GM18909 (cell line): Measurements from ENCODE around the gene BECN2.
"Not testable (repeated sequence)": the region's sequence is repeated elsewhere in the genome, so short reads cannot be mapped to it uniquely, and the experiment has no call there.

Experiments used
- ATAC-seq: cut with Tn5 transposase; IDR thresholded peaks from one replicate; pipeline ENCODE4 v1.9.1; 2021; ENCODE audit warnings: mild to moderate bottlenecking; ENCODE audit not compliant: unreplicated experiment, poor library complexity

The BECN2 gene

GRCh38 chr1:241972703-241973369, 15.3 kb downstream of the BECN2 start:
- no peak for ATAC-seq

- ATAC-seq, result no peak
Measured at GRCh38 chr1:241976229-241976628, 18.7 kb downstream of the BECN2 start.

- ATAC-seq, result no peak
Measured at GRCh38 chr1:241979071-241979470, 21.5 kb downstream of the BECN2 start.

- ATAC-seq, result no peak
Measured at GRCh38 chr1:241979926-241980325, 22.4 kb downstream of the BECN2 start.

GRCh38 chr1:241985787-241986186, 28.2 kb downstream of the BECN2 start:
- peak; percentile 55 for ATAC-seq

- not testable (repeated sequence) for ATAC-seq
Measured at GRCh38 chr1:241988389-241988930, 30.9 kb downstream of the BECN2 start.

GRCh38 chr1:241990040-241990439, 32.5 kb downstream of the BECN2 start:
- ATAC-seq, result no peak

GRCh38 chr1:241992734-241993133, 35.2 kb downstream of the BECN2 start:
- ATAC-seq, result no peak

GRCh38 chr1:241994171-241994570, 36.6 kb downstream of the BECN2 start:
- ATAC-seq, result no peak

GRCh38 chr1:241997401-241997998, 39.9 kb downstream of the BECN2 start:
- no peak for ATAC-seq

GRCh38 chr1:241998412-241998921, 40.9 kb downstream of the BECN2 start:
- peak; percentile 92 for ATAC-seq

- ATAC-seq, result no peak
Measured at GRCh38 chr1:241999026-241999425, 41.5 kb downstream of the BECN2 start, which contains the start of gene MAP1LC3C. TSS of gene MAP1LC3C (minus strand) at chr1:241999098. CDS start at chr1:241999008, 90 bp downstream.

GRCh38 chr1:242000434-242000833, 42.9 kb downstream of the BECN2 start:
- no peak for ATAC-seq

GRCh38 chr1:242002072-242002471, 44.5 kb downstream of the BECN2 start:
- ATAC-seq, result no peak

- ATAC-seq, result no peak
Measured at GRCh38 chr1:242002510-242002909, 44.9 kb downstream of the BECN2 start.

- no peak for ATAC-seq
Measured at GRCh38 chr1:242004751-242005495, 47.4 kb downstream of the BECN2 start.

- ATAC-seq, result no peak
Measured at GRCh38 chr1:242005866-242006535, 48.4 kb downstream of the BECN2 start.

GRCh38 chr1:242006976-242007375, 49.4 kb downstream of the BECN2 start:
- no peak for ATAC-seq
